Activated T-cell treated with anti-CD3 and anti-CD28 coated beads, Interleukin-2, amount 50 U/mL, for 1 hour (primary cell): ENCODE data around the gene CYBB.

Experiments
- DNase-seq: peaks from one replicate; pipeline ENCODE4 v3.0.0-alpha.2; 2020

The CYBB gene

GRCh38 chrX:37786624-37787422, 7.0 kb downstream of the CYBB start:
- DNase-seq: no peak

GRCh38 chrX:37787423-37787869, 7.6 kb downstream of the CYBB start:
- no peak for DNase-seq

- DNase-seq: no peak
Observed at GRCh38 chrX:37796310-37796709, 16.5 kb downstream of the CYBB start.

GRCh38 chrX:37796805-37797204, 16.9 kb downstream of the CYBB start:
- no peak for DNase-seq

- no peak for DNase-seq
Observed at GRCh38 chrX:37799936-37800335, 20.1 kb downstream of the CYBB start.

GRCh38 chrX:37800717-37801116, 20.9 kb downstream of the CYBB start:
- DNase-seq: no peak

GRCh38 chrX:37802028-37802427, 22.2 kb downstream of the CYBB start:
- no peak for DNase-seq

GRCh38 chrX:37803057-37803456, 23.2 kb downstream of the CYBB start:
- no peak for DNase-seq

- DNase-seq: no peak
Observed at GRCh38 chrX:37809970-37810369, 30.1 kb downstream of the CYBB start.

- DNase-seq: no peak
Observed at GRCh38 chrX:37812110-37812509, 32.3 kb downstream of the CYBB start.

- DNase-seq: no peak
Observed at GRCh38 chrX:37813570-37813969, 33.7 kb downstream of the CYBB start.

- no peak for DNase-seq
Observed at GRCh38 chrX:37815366-37815765, 35.5 kb downstream of the CYBB start.

GRCh38 chrX:37816766-37817165, 36.9 kb downstream of the CYBB start:
- no peak for DNase-seq

GRCh38 chrX:37817176-37817575, 37.3 kb downstream of the CYBB start:
- DNase-seq: no peak

- no peak for DNase-seq
Observed at GRCh38 chrX:37817579-37817978, 37.7 kb downstream of the CYBB start.

- no peak for DNase-seq
Observed at GRCh38 chrX:37818031-37818430, 38.2 kb downstream of the CYBB start.

GRCh38 chrX:37820646-37821045, 40.8 kb downstream of the CYBB start:
- no peak for DNase-seq

- DNase-seq: no peak
Observed at GRCh38 chrX:37824491-37825214, 44.8 kb downstream of the CYBB start.

- DNase-seq: peak; percentile 43
Observed at GRCh38 chrX:37825215-37825842, 45.5 kb downstream of the CYBB start.

GRCh38 chrX:37829721-37830120, 49.9 kb downstream of the CYBB start:
- DNase-seq: no peak

GRCh38 chrX:37830371-37830770, 50.5 kb downstream of the CYBB start:
- DNase-seq: no peak

GRCh38 chrX:37834937-37835336, 55.1 kb downstream of the CYBB start:
- no peak for DNase-seq

GRCh38 chrX:37840931-37841330, 61.1 kb downstream of the CYBB start:
- no peak for DNase-seq

- no peak for DNase-seq
Observed at GRCh38 chrX:37844622-37845021, 64.8 kb downstream of the CYBB start.
